H1 (cell line): ENCODE results near the gene CNTROB. TPM values are rescaled to one million over a fixed set of nuclear protein-coding genes. Genes with fewer than 3 reads are reported as not detected.

Experiments used
- BACH1 ChIP-seq: IDR thresholded peaks from 2 replicates; pipeline ENCODE4 v1.6.1; 2012; ENCODE audit warnings: low read length, improper control_type of control experiment
- CBX8 ChIP-seq: fragments of 300-800, 300-1000 bp; sonication (generic); IDR thresholded peaks from 2 replicates; pipeline ENCODE4 v1.7.1; 2016; ENCODE audit warnings: low read depth, low read length, borderline replicate concordance
- CEBPB ChIP-seq: IDR thresholded peaks from 2 replicates; pipeline ENCODE4 v1.6.1; 2012; ENCODE audit warnings: low read depth, low read length
- CHD1 ChIP-seq: IDR thresholded peaks from 2 replicates; pipeline ENCODE4 v1.6.1; 2012; ENCODE audit warnings: low read depth, low read length, improper control_type of control experiment
- EZH2 ChIP-seq: fragments of 200-600 bp; sonication (generic); IDR thresholded peaks from 2 replicates; pipeline ENCODE4 v1.7.1; 2012; ENCODE audit warnings: low read depth, mild to moderate bottlenecking, moderate library complexity, low read length, inconsistent platforms; ENCODE audit not compliant: severe bottlenecking
- FOSL1 ChIP-seq: IDR thresholded peaks from 2 replicates; pipeline ENCODE4 v1.6.1; 2011; ENCODE audit warnings: mild to moderate bottlenecking, low read depth, low read length, moderate library complexity; ENCODE audit not compliant: insufficient read depth
- JUND ChIP-seq: IDR thresholded peaks from 2 replicates; pipeline ENCODE4 v1.6.1; 2011; ENCODE audit warnings: mild to moderate bottlenecking, improper control_type of control experiment, low read length
- POU5F1 ChIP-seq: IDR thresholded peaks from 2 replicates; pipeline ENCODE4 v1.6.1; 2011; ENCODE audit warnings: low read depth, mild to moderate bottlenecking, low read length, moderate library complexity
- SIRT6 ChIP-seq: IDR thresholded peaks from one replicate; pipeline ENCODE4 v1.7.1; 2012; ENCODE audit warnings: low read length, inconsistent platforms
- SIX5 ChIP-seq: IDR thresholded peaks from 2 replicates; pipeline ENCODE4 v1.6.1; 2011; ENCODE audit warnings: mild to moderate bottlenecking, low read depth, low read length
- SP1 ChIP-seq: IDR thresholded peaks from 2 replicates; pipeline ENCODE4 v1.6.1; 2011; ENCODE audit warnings: low read depth, low read length
- TBP ChIP-seq: IDR thresholded peaks from 2 replicates; pipeline ENCODE4 v1.6.1; 2011; ENCODE audit warnings: low read depth, low read length, improper control_type of control experiment
- TCF12 ChIP-seq: IDR thresholded peaks from 2 replicates; pipeline ENCODE4 v1.6.1; 2011; ENCODE audit warnings: low read depth, mild to moderate bottlenecking, low read length
- polyA plus RNA-seq, 7 experiments: library from polyadenylated mRNA; depleted of rRNA in 3 of 7; stranded (reverse) in 5 of 7; unstranded in 2 of 7; fragments of >200 nt in 5 of 7; fragments of 200-250 nt in 2 of 7; gene quantifications; 1 replicate in 5 of 7; 2 replicates in 1 of 7; 4 replicates in 1 of 7; pipeline versions ENCODE4 v1.2.1 to v1.2.3, GENCODE V29; 2011 to 2013; ENCODE audit warnings: missing spikeins in 2 of 7, mixed read lengths in 2 of 7
- total RNA-seq: library from RNA; stranded (reverse); fragmentation: NEBNext Ultra II Directional; extraction: Animal tissue kit (Norgen Biotek cat#: 25700); gene quantifications from 2 replicates; pipeline ENCODE4 v1.2.1, GENCODE V29; 2021
- TF ChIP-seq, protein P1 (sequence below): fragments of 300-600 bp; sonication (generic); IDR thresholded peaks from 2 replicates; pipeline ENCODE4 v1.7.1; 2012; ENCODE audit warnings: low read length, moderate library complexity, mild to moderate bottlenecking, inconsistent platforms; ENCODE audit not compliant: insufficient replicate concordance

Gene CNTROB
- total and polyA plus RNA-seq, 2 of the 8 experiments (the other 6 are each of a cell fraction or from before 2014, with no cell fraction given) = 20.5 to 31.9 TPM

DNA sequence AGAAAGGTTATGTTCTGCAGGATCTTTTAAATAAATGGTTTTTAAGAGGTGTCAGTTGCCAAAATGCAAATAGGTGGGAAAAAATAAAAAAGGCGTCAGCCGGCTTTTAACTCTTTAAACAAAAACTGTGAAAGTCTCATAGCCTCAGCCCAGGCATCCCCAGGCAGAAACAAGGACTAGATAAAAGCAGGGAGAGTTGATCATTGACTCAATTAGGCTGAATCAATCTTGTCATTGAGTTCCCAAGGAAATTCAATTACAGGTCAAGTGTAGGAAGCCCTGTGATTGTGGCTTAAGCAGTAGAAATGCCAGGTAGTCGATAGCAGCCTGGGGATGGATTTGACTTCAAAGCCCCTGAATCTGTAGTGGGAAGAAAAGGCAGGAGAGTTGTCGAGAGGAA lies 39.6 kb downstream of the CNTROB start (continued):
- TF ChIP-seq, protein P1, sequence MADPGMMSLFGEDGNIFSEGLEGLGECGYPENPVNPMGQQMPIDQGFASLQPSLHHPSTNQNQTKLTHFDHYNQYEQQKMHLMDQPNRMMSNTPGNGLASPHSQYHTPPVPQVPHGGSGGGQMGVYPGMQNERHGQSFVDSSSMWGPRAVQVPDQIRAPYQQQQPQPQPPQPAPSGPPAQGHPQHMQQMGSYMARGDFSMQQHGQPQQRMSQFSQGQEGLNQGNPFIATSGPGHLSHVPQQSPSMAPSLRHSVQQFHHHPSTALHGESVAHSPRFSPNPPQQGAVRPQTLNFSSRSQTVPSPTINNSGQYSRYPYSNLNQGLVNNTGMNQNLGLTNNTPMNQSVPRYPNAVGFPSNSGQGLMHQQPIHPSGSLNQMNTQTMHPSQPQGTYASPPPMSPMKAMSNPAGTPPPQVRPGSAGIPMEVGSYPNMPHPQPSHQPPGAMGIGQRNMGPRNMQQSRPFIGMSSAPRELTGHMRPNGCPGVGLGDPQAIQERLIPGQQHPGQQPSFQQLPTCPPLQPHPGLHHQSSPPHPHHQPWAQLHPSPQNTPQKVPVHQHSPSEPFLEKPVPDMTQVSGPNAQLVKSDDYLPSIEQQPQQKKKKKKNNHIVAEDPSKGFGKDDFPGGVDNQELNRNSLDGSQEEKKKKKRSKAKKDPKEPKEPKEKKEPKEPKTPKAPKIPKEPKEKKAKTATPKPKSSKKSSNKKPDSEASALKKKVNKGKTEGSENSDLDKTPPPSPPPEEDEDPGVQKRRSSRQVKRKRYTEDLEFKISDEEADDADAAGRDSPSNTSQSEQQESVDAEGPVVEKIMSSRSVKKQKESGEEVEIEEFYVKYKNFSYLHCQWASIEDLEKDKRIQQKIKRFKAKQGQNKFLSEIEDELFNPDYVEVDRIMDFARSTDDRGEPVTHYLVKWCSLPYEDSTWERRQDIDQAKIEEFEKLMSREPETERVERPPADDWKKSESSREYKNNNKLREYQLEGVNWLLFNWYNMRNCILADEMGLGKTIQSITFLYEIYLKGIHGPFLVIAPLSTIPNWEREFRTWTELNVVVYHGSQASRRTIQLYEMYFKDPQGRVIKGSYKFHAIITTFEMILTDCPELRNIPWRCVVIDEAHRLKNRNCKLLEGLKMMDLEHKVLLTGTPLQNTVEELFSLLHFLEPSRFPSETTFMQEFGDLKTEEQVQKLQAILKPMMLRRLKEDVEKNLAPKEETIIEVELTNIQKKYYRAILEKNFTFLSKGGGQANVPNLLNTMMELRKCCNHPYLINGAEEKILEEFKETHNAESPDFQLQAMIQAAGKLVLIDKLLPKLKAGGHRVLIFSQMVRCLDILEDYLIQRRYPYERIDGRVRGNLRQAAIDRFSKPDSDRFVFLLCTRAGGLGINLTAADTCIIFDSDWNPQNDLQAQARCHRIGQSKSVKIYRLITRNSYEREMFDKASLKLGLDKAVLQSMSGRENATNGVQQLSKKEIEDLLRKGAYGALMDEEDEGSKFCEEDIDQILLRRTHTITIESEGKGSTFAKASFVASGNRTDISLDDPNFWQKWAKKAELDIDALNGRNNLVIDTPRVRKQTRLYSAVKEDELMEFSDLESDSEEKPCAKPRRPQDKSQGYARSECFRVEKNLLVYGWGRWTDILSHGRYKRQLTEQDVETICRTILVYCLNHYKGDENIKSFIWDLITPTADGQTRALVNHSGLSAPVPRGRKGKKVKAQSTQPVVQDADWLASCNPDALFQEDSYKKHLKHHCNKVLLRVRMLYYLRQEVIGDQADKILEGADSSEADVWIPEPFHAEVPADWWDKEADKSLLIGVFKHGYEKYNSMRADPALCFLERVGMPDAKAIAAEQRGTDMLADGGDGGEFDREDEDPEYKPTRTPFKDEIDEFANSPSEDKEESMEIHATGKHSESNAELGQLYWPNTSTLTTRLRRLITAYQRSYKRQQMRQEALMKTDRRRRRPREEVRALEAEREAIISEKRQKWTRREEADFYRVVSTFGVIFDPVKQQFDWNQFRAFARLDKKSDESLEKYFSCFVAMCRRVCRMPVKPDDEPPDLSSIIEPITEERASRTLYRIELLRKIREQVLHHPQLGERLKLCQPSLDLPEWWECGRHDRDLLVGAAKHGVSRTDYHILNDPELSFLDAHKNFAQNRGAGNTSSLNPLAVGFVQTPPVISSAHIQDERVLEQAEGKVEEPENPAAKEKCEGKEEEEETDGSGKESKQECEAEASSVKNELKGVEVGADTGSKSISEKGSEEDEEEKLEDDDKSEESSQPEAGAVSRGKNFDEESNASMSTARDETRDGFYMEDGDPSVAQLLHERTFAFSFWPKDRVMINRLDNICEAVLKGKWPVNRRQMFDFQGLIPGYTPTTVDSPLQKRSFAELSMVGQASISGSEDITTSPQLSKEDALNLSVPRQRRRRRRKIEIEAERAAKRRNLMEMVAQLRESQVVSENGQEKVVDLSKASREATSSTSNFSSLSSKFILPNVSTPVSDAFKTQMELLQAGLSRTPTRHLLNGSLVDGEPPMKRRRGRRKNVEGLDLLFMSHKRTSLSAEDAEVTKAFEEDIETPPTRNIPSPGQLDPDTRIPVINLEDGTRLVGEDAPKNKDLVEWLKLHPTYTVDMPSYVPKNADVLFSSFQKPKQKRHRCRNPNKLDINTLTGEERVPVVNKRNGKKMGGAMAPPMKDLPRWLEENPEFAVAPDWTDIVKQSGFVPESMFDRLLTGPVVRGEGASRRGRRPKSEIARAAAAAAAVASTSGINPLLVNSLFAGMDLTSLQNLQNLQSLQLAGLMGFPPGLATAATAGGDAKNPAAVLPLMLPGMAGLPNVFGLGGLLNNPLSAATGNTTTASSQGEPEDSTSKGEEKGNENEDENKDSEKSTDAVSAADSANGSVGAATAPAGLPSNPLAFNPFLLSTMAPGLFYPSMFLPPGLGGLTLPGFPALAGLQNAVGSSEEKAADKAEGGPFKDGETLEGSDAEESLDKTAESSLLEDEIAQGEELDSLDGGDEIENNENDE = no peak
- no peak for TF ChIP-seq POU5F1
- TF ChIP-seq SIX5 = no peak
- TF ChIP-seq TBP = no peak
- no peak for TF ChIP-seq CHD1
- no peak for TF ChIP-seq SIRT6
- TF ChIP-seq JUND = no peak
- no peak for TF ChIP-seq BACH1
- no peak for TF ChIP-seq SP1
- no peak for TF ChIP-seq TCF12
- TF ChIP-seq CBX8 = no peak
- no peak for TF ChIP-seq CEBPB
- TF ChIP-seq EZH2 = no peak
- TF ChIP-seq FOSL1 = no peak
